Neural cell (in vitro differentiated cells): Measurements from ENCODE around the gene SMOC1. TPM values are rescaled to one million over a fixed set of nuclear protein-coding genes. Genes with fewer than 3 reads are reported as not detected.

Experiments used
- H2AFZ ChIP-seq: fragments of 200-600, 300-800 bp; sonication (generic), shearing (Covaris generic); 2 replicates; pipeline ENCODE4 v1.6.0; 2014; ENCODE audit warnings: low read depth, mild to moderate bottlenecking, antibody characterized with exemption, low read length, moderate library complexity
- H3F3A ChIP-seq: fragments of 200-600 bp; shearing (Covaris generic); 2 replicates; pipeline ENCODE4 v1.6.1; 2016; ENCODE audit warnings: mild to moderate bottlenecking, moderate library complexity, mixed read lengths, antibody characterized with exemption, low read length; ENCODE audit not compliant: insufficient read depth, poor library complexity, severe bottlenecking
- H3K27ac ChIP-seq: fragments of 200-600, 300-800 bp; sonication (generic), shearing (Covaris generic); 2 replicates; pipeline ENCODE4 v1.5.1; 2014; ENCODE audit warnings: mild to moderate bottlenecking, low read length, moderate library complexity
- H3K27me3 ChIP-seq: fragments of 300-800, 200-600 bp; sonication (generic), shearing (Covaris generic); 2 replicates; pipeline ENCODE4 v1.6.0; 2014; ENCODE audit warnings: mild to moderate bottlenecking, low read depth, low read length, moderate library complexity; ENCODE audit not compliant: insufficient read depth
- H3K36me3 ChIP-seq: fragments of 300-800, 200-600 bp; sonication (generic), shearing (Covaris generic); 2 replicates; pipeline ENCODE4 v1.5.1; 2014; ENCODE audit warnings: mild to moderate bottlenecking, antibody characterized with exemption, low read length, moderate library complexity; ENCODE audit not compliant: insufficient read depth
- H3K4me2 ChIP-seq: fragments of 300-800, 200-600 bp; sonication (generic), shearing (Covaris generic); 2 replicates; pipeline ENCODE4 v1.6.0; 2014; ENCODE audit warnings: mild to moderate bottlenecking, low read length
- H3K4me3 ChIP-seq: fragments of 300-800, 200-600 bp; sonication (generic), shearing (Covaris generic); 2 replicates; pipeline ENCODE4 v1.5.1; 2014; ENCODE audit warnings: mild to moderate bottlenecking, low read length, moderate library complexity
- H3K79me2 ChIP-seq: fragments of 200-600 bp; shearing (Covaris generic); replicated peaks from 2 replicates; pipeline ENCODE4 v1.6.0; 2014; ENCODE audit warnings: mild to moderate bottlenecking, low read length, moderate library complexity; ENCODE audit not compliant: insufficient read depth
- H3K9ac ChIP-seq: fragments of 300-800, 200-600 bp; sonication (generic), shearing (Covaris generic); 2 replicates; pipeline ENCODE4 v1.6.1; 2016; ENCODE audit warnings: mild to moderate bottlenecking, low read length, mixed read lengths
- H3K9me2 ChIP-seq: fragments of 200-600 bp; shearing (Covaris generic); 2 replicates; pipeline ENCODE4 v1.6.1; 2016; ENCODE audit warnings: mild to moderate bottlenecking, low read length, mixed read lengths; ENCODE audit not compliant: insufficient read depth
- H3K9me3 ChIP-seq: fragments of 200-600, 300-800 bp; sonication (generic), shearing (Covaris generic); 2 replicates; pipeline ENCODE4 v1.6.1; 2016; ENCODE audit warnings: mild to moderate bottlenecking, mixed run types, low read length, moderate library complexity, mixed read lengths
- H4K20me1 ChIP-seq: fragments of 200-600 bp; shearing (Covaris generic); 2 replicates; pipeline ENCODE4 v1.6.1; 2016; ENCODE audit warnings: mild to moderate bottlenecking, mixed run types; ENCODE audit not compliant: insufficient read depth
- EP300 ChIP-seq: fragments of 450-650 bp; conservative IDR thresholded peaks from 2 replicates; pipeline ENCODE4 v1.6.1; 2014; ENCODE audit warnings: antibody characterized with exemption, mild to moderate bottlenecking, moderate library complexity; ENCODE audit not compliant: poor library complexity, severe bottlenecking
- EZH2 ChIP-seq: fragments of 200-600, 300-800 bp; shearing (Covaris generic), sonication (generic); IDR thresholded peaks from 2 replicates; pipeline ENCODE4 v1.6.1; 2014; ENCODE audit warnings: antibody characterized with exemption, low read length, borderline replicate concordance, mild to moderate bottlenecking; ENCODE audit not compliant: insufficient read depth, poor library complexity, severe bottlenecking
- MXI1 ChIP-seq: fragments of 450-650 bp; conservative IDR thresholded peaks from 2 replicates; pipeline ENCODE4 v1.6.1; 2014; ENCODE audit warnings: antibody characterized with exemption, mild to moderate bottlenecking; ENCODE audit not compliant: poor library complexity, severe bottlenecking
- POLR2AphosphoS5 ChIP-seq: IDR thresholded peaks from 2 replicates; pipeline ENCODE4 v1.6.1; 2012
- RAD21 ChIP-seq: fragments of 450-650 bp; conservative IDR thresholded peaks from 2 replicates; pipeline ENCODE4 v1.6.1; 2014; ENCODE audit warnings: antibody characterized with exemption, mild to moderate bottlenecking, moderate library complexity
- SMC3 ChIP-seq: fragments of 450-650 bp; conservative IDR thresholded peaks from 2 replicates; pipeline ENCODE4 v1.6.1; 2014; ENCODE audit warnings: antibody characterized with exemption, mild to moderate bottlenecking, moderate library complexity; ENCODE audit not compliant: poor library complexity
- TAF1 ChIP-seq: IDR thresholded peaks from 2 replicates; pipeline ENCODE4 v1.6.1; 2012; ENCODE audit warnings: low read depth
- polyA plus RNA-seq: library from polyadenylated mRNA; depleted of rRNA; stranded (reverse); fragments of >200 nt; gene quantifications from 2 replicates; pipeline ENCODE4 v1.2.3, GENCODE V29; 2014
- TF ChIP-seq, protein P1 (sequence below): fragments of 450-650 bp; IDR thresholded peaks from 2 replicates; pipeline ENCODE4 v1.5.1; 2014; ENCODE audit warnings: antibody characterized with exemption, mild to moderate bottlenecking, moderate library complexity; ENCODE audit not compliant: poor library complexity, severe bottlenecking
- TF ChIP-seq, protein P2 (sequence below): IDR thresholded peaks from 2 replicates; pipeline ENCODE4 v1.6.1; 2012; ENCODE audit warnings: borderline replicate concordance

Gene SMOC1
- polyA plus RNA-seq, 1 donor from 2014 or later: 8.7 TPM

DNA sequence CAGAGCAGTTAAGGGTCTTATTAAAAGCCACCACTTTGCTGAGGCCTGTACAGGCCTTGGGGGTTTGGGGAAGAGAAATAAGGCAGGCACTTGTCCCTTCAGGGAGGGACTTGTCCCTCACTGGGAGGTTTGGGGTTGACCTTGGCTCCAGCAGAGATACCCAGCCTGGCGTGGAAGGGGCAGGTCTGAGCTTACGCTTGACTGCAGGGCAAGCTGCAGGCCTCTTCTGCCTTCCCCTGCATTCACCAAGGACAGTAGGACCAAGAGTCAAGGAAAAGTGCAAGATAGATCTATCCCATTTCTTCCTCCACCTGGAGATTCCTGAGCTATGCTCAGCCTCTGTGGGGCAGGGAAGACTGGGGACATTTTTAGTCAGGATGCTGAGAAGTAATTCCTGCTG is 154.3 kb downstream of the SMOC1 start:
- Histone ChIP-seq H3K4me2 (no peak overlapping the region), H3K4me3 (no peak overlapping the region), H4K20me1 (no peaks in the 10 kb centered on the region), H3K27ac (no peak overlapping the region), H3K36me3 (no peaks in the 10 kb centered on the region), H2AFZ (no peak overlapping the region), H3K27me3 (no peaks in the 10 kb centered on the region), H3K79me2 (no peaks in the 10 kb centered on the region), H3K9ac (no peak overlapping the region), H3K9me2 (no peaks in the 10 kb centered on the region), H3K9me3 (no peaks in the 10 kb centered on the region), H3F3A (no peaks in the 10 kb centered on the region)
- TF ChIP-seq SMC3 (no peak), EZH2 (no peak), RAD21 (no peak), MXI1 (no peak), POLR2AphosphoS5 (no peak), TAF1 (no peak), EP300 (no peak)
- TF ChIP-seq, protein P1, sequence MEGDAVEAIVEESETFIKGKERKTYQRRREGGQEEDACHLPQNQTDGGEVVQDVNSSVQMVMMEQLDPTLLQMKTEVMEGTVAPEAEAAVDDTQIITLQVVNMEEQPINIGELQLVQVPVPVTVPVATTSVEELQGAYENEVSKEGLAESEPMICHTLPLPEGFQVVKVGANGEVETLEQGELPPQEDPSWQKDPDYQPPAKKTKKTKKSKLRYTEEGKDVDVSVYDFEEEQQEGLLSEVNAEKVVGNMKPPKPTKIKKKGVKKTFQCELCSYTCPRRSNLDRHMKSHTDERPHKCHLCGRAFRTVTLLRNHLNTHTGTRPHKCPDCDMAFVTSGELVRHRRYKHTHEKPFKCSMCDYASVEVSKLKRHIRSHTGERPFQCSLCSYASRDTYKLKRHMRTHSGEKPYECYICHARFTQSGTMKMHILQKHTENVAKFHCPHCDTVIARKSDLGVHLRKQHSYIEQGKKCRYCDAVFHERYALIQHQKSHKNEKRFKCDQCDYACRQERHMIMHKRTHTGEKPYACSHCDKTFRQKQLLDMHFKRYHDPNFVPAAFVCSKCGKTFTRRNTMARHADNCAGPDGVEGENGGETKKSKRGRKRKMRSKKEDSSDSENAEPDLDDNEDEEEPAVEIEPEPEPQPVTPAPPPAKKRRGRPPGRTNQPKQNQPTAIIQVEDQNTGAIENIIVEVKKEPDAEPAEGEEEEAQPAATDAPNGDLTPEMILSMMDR: no peak
- TF ChIP-seq, protein P2, sequence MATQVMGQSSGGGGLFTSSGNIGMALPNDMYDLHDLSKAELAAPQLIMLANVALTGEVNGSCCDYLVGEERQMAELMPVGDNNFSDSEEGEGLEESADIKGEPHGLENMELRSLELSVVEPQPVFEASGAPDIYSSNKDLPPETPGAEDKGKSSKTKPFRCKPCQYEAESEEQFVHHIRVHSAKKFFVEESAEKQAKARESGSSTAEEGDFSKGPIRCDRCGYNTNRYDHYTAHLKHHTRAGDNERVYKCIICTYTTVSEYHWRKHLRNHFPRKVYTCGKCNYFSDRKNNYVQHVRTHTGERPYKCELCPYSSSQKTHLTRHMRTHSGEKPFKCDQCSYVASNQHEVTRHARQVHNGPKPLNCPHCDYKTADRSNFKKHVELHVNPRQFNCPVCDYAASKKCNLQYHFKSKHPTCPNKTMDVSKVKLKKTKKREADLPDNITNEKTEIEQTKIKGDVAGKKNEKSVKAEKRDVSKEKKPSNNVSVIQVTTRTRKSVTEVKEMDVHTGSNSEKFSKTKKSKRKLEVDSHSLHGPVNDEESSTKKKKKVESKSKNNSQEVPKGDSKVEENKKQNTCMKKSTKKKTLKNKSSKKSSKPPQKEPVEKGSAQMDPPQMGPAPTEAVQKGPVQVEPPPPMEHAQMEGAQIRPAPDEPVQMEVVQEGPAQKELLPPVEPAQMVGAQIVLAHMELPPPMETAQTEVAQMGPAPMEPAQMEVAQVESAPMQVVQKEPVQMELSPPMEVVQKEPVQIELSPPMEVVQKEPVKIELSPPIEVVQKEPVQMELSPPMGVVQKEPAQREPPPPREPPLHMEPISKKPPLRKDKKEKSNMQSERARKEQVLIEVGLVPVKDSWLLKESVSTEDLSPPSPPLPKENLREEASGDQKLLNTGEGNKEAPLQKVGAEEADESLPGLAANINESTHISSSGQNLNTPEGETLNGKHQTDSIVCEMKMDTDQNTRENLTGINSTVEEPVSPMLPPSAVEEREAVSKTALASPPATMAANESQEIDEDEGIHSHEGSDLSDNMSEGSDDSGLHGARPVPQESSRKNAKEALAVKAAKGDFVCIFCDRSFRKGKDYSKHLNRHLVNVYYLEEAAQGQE: no peak

DNA sequence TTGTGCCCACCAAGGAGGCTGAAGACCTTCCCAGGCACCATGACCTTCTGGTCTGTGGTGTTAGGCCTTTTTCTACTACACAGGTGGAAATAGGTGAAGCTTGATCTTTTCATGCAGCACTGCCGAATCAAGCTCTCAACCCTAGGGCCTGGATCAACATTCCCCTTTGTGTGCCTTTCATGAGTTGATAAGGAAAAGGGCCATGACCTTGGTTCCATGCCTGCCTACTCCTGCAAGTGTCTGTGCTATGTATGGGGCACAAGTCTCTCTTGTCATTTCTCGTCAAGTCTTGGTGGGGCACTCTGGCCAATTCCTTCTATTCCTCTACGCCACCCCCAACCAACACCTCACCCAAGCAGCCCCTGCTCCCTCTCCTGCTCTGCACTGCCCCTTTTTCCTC is 155.0 kb downstream of the SMOC1 start:
- Histone ChIP-seq H3K4me2 (no peak overlapping the region), H3K9ac (no peak overlapping the region), H3K36me3 (no peaks in the 10 kb centered on the region), H3K27me3 (no peaks in the 10 kb centered on the region), H3K9me3 (no peaks in the 10 kb centered on the region), H3K27ac (no peak overlapping the region), H3K9me2 (no peaks in the 10 kb centered on the region), H4K20me1 (no peaks in the 10 kb centered on the region), H3K79me2 (no peaks in the 10 kb centered on the region), H3F3A (no peaks in the 10 kb centered on the region), H3K4me3 (no peak overlapping the region), H2AFZ (no peak overlapping the region)
- no peak for TF ChIP-seq EP300
- no peak for TF ChIP-seq MXI1
- no peak for TF ChIP-seq RAD21

DNA sequence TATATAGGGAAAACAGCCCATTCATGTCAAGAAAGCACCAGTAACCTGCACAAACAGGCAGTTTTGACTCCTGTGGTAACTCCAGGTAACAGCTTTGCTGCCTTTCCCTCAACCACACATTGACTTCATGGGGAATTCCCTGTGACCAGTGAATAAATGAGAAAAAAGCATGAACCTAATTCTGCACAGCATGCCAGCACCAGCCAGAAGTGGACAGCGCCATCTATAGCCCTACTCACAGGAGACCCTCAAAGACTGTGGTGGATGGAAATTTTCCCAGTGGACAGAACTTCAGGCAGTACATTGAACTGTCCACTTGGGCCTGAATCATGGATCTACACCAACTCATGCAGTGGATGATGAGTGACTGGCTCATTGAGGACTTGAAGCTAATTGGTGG is 157.4 kb downstream of the SMOC1 start:
- H4K20me1 ChIP-seq: no peaks in the 10 kb centered on the region
- H3K27me3 ChIP-seq: no peaks in the 10 kb centered on the region
- H3K4me2 ChIP-seq: no peak overlapping the region
- H3K9ac ChIP-seq: no peak overlapping the region
- TF ChIP-seq, protein P1: no peak
- TF ChIP-seq EZH2 (no peak), TAF1 (no peak), SMC3 (no peak), EP300 (no peak), RAD21 (no peak), POLR2AphosphoS5 (no peak), MXI1 (no peak)
- TF ChIP-seq, protein P2: no peak
- H3K27ac ChIP-seq: no peak overlapping the region
- no peak overlapping the region for H2AFZ ChIP-seq
- H3K4me3 ChIP-seq: no peak overlapping the region
- H3K79me2 ChIP-seq: no peaks in the 10 kb centered on the region
- no peaks in the 10 kb centered on the region for H3F3A ChIP-seq
- no peaks in the 10 kb centered on the region for H3K36me3 ChIP-seq
- no peaks in the 10 kb centered on the region for H3K9me3 ChIP-seq
- H3K9me2 ChIP-seq: no peaks in the 10 kb centered on the region
